Stimulated activated CD8-positive, alpha-beta memory T cell treated with anti-CD3 and anti-CD28 coated beads, Interleukin-12 subunit alpha, Interleukin-12 subunit beta, amount 100 ng/mL, for 1 hour (primary cell): ENCODE results near the gene EEIG1.

Experiments used
- DNase-seq: peaks from one replicate; pipeline ENCODE4 v3.0.0-alpha.2; 2020; ENCODE audit warnings: low read depth

EEIG1 gene

DNA sequence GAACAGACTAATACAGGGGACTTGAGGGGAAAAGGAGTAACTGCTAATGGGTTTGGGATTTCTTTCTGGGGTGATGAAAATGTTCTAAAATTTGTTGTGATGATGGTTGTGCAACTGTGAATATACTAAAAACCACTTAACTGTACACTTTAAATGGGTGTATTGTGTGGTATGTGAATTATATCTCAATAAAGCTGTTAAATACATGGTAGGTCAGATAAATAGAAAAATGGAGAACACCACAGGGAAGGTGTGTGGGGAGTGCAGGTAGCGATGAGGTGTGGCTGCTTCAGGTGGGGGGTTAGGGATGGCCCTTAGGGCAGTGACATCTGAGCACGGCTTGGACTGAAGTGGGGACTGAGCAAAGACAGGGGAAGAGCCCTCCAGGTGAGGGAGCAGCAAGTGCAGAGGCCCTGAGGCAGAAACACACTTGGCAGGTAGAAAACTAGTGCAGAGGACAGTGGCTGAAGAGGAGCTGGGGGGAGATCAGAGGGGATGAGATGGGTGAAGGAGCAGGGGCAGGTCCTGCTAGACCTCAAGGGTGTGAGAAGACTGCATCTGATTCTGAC, 20.9 kb downstream of the EEIG1 start:
- DNase-seq: no peak

DNA sequence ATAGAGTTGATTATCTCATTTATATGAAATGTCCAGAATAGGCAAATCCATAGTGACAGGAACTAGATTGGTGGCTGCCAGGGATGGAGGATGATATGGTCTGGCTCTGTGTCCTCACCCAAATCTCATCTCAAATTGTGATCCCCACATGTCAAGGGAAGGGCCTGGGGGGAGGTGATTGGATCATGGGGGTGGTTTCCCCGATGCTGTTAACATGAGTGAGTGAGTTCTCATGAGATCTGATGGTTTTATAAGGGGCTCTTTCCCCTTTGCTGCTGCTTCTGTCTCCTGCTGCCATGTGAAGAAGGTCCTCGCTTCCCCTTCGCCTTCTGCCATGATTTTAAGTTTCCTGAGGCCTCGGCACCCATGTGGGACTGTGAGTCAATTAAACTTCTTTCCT, 21.4 kb downstream of the EEIG1 start:
- DNase-seq: no peak

DNA sequence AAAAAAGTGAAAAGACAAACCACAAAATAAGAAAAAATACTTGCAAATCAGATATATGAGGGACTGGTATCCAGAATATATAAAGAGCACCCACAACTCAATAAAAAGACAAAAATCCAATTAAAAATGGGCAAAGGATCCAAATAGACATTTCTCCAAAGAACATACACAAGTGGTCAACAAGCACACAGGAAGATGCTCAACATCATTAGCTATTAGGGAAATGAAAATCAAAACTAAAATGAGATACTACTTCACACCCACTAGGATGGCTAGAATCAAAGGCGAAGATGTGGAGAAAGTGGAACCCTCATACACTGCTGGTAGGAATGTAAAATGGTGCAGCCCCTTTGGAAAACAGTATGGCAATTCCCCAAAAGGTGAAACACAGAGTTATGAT, 22.1 kb downstream of the EEIG1 start:
- no peak for DNase-seq

DNA sequence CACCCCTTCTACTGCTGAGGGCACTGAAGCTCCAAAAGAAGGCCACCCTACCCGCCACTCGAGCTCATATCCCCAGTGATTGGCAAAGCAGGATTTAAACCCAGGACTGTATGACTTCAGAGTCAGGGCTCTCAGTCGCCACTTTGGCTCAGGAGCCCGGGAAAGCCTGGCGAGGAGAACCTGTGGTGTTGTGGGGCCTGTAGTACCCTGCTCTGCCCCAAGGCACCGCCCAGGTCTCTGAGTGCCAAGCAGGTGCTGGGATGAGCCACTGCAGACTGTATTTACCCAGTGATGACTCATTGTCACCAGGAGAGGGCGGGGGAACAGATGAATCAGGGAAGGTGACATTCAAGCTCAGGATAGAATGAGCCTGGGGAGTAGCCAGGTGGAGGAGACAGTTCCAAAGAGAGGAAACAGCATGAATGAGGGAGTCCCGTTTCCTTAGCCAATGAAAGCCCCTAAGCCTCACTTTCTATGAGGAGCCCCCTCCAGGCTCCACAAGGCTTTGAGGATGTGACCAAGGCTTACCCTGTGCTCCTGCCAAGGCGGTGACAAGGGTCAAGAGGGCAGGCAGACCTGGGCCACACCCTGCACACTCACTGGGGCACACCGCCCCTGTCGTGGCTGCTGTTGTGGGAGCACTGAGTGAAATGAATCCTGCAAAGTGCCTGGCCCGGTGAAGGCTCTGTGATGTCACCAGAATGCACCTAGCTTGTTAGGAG, 25.3 kb downstream of the EEIG1 start:
- DNase-seq: peak; percentile 76

DNA sequence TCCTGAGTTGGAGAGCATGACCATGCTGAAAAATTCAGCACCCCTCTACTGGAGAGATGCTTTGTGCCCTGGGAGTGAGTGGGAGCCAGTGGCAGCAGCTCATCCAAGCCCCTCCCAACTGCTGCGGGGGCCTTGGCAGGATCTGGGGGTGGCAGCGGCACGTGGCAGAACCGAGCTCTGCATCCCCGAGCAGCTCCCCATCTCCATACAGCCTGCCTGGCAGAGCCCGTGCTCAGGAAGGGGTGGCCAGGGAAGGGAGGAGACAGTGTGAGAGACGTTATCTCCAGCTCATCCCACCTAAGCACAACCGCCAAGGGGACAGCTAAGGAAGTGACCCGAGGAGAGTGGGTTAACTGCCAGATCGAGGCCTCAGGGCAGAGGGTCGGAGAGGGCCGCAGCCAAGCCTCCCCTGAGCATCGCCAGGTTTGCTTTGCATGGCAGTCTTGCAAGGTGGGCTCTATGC, 25.9 kb downstream of the EEIG1 start:
- DNase-seq: no peak

DNA sequence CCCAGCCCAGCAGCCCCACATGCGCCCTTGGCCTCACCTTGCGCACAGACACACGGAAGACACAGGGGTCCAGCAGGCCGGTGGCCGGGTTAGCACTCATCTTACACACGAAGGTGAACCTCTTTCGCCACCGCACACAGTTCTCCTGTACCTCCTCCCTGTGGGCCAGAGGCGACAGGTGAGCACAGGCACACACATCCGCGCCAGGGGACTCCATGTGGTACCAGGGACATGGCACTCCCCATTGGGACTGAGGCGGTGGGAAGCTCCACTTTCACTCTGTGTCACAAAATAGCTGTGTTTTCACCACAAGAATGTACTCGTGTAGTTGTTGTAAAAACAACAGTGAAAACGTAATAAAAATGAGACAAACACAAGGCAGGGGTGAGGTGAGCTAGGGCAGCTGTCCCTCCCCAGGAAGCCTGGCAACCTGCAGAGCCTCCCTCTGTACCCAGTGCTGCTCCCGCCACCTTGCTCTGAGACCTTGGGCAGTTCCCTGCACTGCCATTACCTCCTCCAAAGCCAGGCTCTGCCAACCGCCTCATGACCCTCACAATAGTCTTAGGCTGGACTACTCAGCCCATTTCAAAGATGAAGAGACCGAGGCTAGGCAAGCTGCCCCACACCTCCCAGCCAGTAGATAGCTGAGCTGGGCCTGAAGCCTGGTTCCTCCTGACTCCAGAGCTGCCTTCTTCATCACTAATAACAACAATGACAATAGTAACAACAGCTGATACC, 26.9 kb downstream of the EEIG1 start:
- no peak for DNase-seq

DNA sequence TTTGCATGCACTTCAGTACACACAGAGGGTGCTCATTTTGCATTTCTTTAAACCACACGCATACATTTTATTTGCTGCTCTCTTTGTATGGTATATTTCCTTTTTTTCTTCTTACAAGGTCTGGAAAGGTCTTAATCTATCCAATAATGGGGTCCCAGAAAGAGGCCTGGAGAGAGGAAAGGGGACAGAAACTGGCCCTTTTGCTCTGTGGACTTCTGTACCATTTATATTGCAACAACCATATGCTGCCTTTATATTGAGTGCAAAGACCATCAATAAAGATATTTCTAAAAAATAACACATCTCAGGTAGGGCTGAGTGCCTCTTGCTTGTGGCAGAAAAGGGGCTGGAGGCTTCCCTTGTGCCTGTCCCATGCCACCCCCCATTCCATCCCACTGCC, 27.6 kb downstream of the EEIG1 start:
- no peak for DNase-seq

DNA sequence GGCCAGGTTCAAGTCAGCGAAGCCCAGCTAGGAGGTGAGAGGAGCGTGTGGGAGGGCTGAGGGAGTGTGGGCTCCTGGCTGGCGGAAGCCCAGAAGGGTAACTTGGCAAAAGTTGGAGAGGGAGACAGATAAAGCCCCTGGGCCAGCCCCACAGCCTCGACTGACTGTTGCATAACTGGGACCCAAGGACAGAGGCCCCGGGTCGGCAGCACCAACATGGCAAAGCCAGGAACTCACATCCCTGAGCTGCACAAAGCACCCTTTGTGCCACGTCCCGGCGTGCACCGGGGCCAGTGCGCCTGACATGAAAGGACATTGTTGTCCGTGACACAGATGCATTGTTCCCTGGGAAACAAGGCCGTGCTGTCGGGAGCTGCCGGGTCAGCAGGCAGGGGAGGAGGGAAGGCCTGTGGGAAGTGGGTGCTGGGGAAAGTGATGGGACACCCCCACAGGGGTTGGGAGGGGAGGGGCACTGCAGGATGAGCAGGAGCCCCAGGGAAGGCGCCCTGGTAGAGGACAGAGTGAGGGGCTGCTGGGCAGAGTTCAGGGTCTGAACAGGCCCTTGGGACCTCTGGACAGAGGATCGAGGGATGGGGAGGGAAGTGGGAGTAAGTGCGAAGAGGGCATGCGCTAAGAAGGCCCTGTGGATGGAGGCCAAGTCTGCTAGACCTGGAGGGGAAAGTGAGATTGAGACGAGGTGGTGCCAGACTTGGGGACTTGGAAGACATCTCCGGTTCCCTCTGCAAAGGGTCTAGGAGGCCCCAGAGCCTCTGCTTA, 30.1 kb downstream of the EEIG1 start:
- no peak for DNase-seq

DNA sequence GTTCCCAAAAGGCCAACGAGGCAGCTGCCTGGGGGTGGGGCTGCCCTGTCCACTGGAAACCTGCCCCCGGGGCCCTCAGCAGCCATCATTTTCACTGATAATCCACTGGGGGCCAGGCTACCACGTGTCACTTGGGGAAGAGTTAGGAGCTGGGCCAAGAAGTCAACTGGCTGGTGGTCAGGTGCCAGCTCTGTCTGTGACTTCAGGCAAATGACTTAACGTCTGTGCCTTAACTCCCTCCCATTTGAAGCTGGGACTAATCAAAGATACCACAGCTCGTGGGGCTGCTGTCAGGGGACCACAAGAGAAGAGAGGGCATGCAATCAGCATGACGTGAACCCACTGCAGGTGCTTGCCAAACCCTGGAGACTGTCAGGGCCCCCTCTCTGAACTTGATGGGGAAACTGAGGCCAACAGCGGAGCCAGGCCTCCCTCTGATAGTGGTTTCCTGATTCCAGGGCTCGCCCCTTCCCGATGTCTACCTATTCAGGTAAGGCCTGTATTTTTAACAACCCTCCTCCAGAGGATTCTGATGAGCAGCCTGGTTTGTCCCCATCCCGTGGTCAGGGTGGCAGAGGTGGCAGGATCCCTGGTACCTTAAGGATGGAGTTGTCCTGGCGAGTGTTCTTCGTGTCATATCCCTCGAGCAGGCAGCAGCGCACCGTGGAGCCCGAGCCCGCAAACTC, 30.8 kb downstream of the EEIG1 start:
- no peak for DNase-seq

DNA sequence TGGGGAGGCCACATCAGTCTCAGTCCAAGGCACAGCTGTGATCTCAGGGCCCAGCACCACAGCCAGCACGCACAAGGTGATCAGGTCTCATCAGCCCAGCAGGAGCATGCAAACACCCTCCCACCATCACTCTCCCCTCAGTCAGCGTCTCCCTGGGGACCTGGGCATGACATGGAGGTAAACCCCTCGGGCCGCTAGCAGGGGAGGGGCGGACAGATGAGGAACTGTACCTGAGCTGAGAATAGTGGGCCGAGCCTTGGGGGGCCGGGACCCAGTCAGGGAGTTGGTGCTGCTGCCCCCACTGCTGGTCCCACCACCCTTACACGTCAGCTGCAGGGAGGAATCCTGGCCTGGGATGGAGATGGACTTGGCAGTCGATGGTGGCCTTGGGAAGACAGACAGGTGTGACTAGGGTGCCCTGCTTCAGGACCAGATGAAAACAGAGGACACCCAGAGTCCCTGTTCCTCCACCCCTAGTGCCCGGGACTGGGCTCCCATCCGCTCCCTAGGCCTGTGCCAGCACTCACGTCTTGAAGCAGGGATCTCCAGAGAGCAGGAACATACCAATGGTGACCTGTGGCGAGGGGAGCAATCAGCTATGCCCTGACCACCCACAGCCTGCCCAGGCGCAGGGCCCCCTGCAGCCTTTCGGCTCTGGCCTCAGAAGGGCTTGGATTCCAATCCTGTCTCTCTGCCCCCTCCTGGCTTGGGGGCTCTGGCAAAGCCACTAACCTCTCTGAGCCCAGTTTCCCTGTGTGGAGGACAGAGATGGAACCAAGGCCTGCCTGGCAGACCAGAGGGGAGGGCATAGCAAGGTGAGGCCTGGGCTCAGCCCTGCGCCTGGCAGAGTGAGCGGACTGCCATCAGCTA, 32.7 kb downstream of the EEIG1 start:
- DNase-seq: no peak

DNA sequence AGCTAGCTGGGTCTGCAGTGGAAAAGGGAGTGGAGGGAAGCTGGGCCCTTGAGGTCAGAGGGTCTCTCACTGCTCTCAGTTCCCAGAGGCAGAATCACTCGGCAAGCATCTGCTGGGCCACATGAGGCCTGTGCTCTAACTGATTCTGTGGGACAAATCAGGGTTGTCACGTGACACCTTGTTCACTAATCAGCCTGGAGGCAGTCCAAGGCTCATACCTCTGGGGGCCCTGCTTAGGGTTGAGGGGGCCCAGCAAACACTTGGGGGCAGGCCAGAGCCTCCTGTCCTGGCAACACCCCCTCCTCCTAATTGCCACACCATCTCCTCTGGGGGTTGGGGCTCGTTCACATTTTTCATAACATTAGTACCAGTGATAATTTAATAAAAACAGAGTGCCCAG, 34.1 kb downstream of the EEIG1 start:
- DNase-seq: no peak

DNA sequence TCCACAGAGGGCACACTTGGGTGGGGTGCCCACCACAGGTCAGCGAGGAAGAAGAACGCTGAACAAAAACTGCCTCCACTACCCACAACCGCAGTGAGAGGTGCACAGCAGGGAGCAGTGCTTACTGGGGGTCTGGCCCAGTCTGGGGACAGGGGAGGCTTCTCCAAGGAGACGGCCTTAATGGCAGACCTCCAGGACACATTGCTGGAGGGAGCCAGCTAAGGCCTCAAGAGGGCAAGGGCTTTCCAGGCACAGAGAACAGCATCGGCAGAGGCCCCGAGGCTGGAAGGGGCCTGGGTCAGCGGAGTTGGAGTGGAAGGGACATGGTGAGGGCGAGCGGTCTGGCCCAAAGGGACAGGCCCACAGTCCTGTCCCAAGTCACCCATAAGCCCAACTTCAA, 34.8 kb downstream of the EEIG1 start:
- no peak for DNase-seq

DNA sequence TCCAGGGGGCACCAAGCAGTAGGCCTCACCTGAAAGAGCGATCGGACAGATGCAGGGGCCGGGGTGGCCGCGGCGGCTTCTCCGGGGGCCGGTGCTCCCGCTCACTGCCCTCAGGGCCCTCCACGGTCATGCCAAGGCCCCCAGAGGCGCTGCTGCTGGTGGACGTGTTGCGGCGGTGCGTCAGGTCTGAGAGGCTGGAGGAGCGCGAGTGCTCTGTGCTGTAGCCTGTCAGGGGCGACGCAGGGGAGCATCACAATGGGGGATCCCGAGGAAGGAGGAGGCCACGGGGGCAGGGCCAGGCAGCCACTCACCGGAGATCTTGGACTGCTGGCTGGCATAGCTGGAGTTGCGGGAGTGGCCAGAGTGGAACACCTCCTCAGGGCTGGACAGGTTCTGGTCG, 35.5 kb downstream of the EEIG1 start:
- DNase-seq: no peak

DNA sequence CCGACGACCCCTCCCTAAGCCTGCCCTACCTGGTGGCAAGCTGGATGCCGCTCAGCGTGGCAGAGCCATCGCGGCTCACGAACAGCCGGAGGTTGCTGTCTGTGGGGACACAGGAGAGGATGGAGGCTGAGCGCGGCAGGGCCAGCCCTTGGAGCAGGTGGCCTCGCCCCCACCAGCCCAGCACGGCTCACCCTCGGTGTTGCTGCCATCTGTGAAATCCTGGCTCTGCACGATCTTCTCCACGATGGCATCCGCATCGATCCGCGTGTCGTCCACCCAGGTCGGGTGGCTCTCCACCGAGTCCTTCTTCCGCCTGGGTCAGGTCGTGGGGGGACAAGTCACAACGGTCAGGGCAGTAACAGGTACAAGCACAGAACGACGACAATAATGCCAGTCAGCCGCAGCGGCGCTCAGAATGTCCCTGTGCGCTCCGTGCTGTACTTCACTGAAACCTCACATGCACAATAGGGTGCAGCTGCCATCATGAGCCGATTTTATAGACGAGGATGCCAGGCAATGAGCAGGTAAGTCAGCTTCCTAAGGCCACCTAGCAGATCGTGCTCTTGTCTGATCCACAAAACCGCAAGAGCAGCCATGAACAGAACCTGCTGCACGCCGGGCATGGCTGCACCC, 36.1 kb downstream of the EEIG1 start:
- no peak for DNase-seq

DNA sequence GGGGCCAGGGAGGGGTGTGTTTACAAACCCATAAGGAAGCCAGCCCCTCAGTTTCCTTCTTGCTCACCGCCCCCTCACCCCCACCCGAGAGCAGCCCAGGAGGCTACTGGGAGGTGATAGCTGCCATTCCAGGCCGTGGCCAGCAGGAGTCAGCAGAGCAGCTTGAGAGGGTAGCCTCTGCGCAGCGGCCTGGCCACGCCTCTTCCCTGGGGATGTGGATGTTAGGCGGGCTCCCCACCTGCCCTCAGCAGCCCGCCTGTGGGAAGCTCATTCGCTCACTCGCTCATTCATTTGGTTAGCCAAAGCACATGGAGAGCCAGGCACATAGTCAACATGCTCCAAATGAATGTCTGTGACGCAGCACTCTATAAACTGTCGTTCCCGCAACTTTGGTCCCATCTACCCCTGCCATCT, 37.1 kb downstream of the EEIG1 start:
- DNase-seq: peak; percentile 56

DNA sequence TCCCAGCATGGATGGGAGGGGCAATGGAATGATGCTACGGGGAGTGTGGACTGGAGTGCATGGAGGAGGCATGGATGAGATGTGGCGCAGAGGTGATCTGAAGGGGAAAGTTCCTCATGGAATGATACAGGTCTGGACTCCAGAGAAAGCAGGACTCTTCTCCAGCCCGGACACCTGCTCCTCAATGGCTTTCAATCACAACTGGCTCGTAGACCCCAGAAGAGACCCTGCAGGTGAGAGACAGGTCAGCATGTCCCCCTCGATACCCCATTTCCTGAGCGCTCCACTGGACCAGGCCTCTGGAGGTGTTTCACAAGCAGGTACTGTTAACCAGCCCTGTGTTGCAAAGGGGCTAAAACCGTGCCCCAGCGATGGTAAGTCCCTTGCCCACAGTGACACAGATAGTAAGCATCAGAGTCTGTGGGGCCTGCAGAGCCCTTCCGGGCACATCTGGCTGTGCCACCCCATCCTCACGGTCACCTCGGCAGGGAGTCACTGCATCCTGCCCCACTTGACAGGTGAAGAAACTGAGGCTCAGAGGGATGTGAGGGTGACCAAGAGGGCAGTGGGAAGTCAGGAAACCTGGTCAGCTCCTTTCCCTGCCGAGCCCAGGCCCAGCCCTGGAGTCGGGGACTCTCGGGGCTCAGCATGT, 37.7 kb downstream of the EEIG1 start:
- DNase-seq: no peak

DNA sequence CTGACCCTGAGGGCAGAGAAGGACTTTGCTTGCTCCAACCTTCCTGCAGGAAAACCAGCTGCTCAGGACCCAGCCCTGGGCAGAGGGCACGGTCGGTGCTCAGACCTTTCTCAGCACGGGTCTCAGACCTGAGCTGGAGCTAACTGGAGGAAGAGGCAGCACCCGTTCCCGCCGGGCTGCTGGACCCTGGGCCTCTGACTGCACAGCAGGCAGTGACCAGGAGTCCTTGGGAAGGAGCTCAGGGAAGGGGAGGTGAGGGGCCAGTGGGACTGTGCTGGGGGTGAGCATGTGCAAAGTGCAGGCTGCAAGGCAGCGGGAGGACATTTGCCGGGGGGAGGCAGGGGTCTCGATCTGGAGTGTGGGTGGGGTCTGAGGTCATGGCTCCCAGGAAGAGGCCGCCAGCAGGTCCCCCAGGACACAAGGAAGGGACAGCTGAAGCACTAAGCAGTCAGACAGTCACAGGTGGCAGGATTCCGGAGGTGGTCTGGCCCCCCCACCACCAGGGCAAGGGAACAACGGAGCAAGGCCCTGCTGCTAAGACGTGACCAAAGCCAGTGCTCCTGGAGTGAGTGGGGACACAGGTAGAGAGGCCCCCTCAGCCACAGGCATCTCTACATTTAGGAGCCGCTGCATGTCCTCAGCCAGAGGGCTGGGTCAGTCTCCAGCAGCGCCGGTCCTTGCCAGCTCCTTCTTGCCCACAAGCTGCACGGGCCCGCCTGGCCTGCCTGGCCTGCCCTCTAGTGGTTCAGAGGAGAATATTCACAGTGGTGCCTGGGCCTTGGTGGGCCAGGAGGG, 38.4 kb downstream of the EEIG1 start:
- no peak for DNase-seq

DNA sequence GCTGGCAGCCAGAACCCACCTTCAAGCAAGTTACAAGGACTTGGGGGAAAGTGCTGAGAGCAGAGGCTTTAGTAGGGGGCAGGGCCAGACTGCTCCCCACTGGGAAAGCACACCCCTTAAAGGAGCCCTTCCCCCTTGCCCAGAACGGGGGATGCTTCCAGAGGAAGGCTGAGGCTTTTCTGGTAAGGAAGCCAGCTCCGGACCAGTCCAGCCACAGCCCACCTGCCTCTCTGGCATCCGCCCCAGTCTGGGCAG, 38.9 kb downstream of the EEIG1 start:
- no peak for DNase-seq
